ENCODE data around the gene RNF225.
"Not testable (repeated sequence)": the region's sequence is repeated elsewhere in the genome, so short reads cannot be mapped to it uniquely, and the experiment has no call there.

RNF225 gene

DNA sequence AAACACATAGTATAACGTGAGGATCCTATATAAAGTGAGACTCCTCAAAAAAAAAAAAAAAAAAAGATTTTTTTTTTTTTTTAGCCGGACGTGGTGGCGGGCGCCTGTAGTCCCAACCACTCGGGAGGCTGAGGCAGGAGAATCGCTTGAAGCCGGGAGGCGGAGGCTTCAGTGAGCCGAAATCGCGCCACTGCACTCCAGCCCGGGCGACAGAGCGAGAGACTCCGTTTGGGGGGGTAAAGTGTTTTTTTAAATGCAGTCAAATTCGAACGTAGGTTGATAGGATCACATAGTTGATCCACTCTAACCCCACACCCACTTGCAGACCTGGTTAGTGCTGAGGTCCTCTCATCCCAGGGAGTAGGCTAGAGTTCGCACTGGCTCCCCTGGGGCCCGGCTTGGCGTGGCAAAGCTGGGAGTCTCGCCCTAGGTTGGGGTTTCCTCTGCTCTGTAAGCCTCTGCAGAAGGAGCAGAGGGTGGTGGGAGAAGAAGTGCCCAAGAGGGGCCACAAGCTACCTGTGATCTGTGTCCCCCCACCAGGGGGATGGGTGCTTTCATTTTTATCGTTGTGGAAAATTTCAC, 6.5 kb downstream of the RNF225 start:
- peaks cover 6% of the 10 kb centered on the region for H3K36me3 Mint-ChIP-seq (ENCODE audit: low read depth)
- H3K27ac Mint-ChIP-seq: peak overlapping the region; percentile 80

GRCh38 chr19:58403920-58404478, 8.5 kb downstream of the RNF225 start:
- not testable (repeated sequence) for H3K9me3 Mint-ChIP-seq, H3K27ac Mint-ChIP-seq, H3K4me3 Mint-ChIP-seq
- H3K36me3 Mint-ChIP-seq (ENCODE audit: low read depth): peaks cover 19% of the 10 kb centered on the region
- intact Hi-C loops (cut with micrococcal nuclease): loop anchor here (10.0 kb wide), 1 partner anchor 59 kb away; no protein-coding TSS in a partner anchor
- H3K27me3 Mint-ChIP-seq: peaks cover 11% of the 10 kb centered on the region
- peaks cover 41% of the 10 kb centered on the region for H3K4me1 Mint-ChIP-seq (ENCODE audit: low read depth)

More for the DNA sequence above, 6.5 kb downstream of the RNF225 start:
- Mint-ChIP-seq H3K9me3 (no peaks in the 10 kb centered on the region), H3K27me3 (peaks cover 26% of the 10 kb centered on the region), H3K4me1 (ENCODE audit: low read depth) (peaks cover 33% of the 10 kb centered on the region), H3K4me3 (peak overlapping the region; percentile 85)
- intact Hi-C loops (cut with micrococcal nuclease): loop anchor here (1.0 to 10.0 kb wide), 3 partner anchors 39 to 97 kb away; partner anchors contain the start of gene ZNF497

- Mint-ChIP-seq H3K4me3 (peak overlapping the region; percentile 96), H3K9me3 (no peaks in the 10 kb centered on the region), H3K4me1 (ENCODE audit: low read depth) (peaks cover 40% of the 10 kb centered on the region), H3K27me3 (no peaks in the 10 kb centered on the region), H3K27ac (peak overlapping the region; percentile 88), H3K36me3 (ENCODE audit: low read depth) (peaks cover 17% of the 10 kb centered on the region)
- intact Hi-C loops (cut with micrococcal nuclease): loop anchor here (10.0 kb wide), 1 partner anchor 62 kb away; no protein-coding TSS in a partner anchor
Measured at GRCh38 chr19:58406818-58407657, 11.6 kb downstream of the RNF225 start.

GRCh38 chr19:58407658-58408151, 12.2 kb downstream of the RNF225 start:
- peak overlapping the region; percentile 96 for H3K4me3 Mint-ChIP-seq
- H3K36me3 Mint-ChIP-seq (ENCODE audit: low read depth): peaks cover 21% of the 10 kb centered on the region
- H3K9me3 Mint-ChIP-seq: no peaks in the 10 kb centered on the region
- no peaks in the 10 kb centered on the region for H3K27me3 Mint-ChIP-seq
- peak overlapping the region; percentile 88 for H3K27ac Mint-ChIP-seq
- peaks cover 40% of the 10 kb centered on the region for H3K4me1 Mint-ChIP-seq (ENCODE audit: low read depth)
- intact Hi-C loops (cut with micrococcal nuclease): loop anchor here (1.0 to 10.0 kb wide), 4 partner anchors 26 to 63 kb away; partner anchors contain the start of genes ZNF132 and ZNF837

DNA sequence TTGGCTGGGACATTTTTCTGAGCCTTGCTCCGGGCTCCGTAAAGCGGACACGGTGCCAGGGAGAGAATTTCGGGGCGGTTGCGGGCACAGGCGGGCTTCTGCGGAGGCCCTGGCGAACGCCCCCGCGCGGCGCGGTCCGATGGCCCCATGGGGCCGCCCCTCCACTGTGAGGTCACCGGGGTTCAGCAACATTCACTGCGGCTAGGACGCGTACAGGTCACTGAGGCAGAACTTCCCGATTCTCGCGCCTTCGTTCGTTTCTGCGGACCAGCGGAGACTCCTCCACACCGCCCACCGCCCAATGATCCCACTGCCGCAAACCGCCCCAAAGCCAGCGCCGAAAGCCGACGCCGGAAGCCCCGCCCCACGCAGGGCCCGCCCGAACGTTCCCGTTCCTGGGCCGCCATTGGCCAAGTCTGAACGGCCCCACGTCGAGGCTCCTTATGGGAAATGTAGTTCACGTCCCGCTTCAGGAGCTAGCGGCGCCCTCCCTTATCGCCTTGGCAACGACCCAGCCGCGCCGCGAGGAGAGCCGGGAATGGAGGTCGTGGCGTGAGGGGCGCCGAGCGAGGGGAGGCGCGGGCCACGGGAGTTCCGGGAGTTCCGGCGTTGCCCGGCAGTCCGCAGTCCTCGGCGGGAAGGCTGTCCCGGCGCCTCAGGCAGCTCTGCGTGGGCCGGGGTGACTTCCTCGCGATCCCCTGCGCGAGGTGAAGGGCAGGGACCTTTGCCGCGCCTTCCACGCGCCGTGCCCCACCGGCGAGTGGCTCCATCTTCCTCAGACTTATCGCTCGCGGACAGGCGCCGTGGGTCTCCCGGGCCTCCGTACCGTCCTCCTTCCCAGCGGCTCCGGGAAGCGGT, 12.9 kb downstream of the RNF225 start, which contains the start of gene ZNF584:
ZNF584 (plus strand) TSS at position 498 of the 858 bp plus-strand sequence. CDS start 499 bp downstream, outside the sequence.
- H3K27me3 Mint-ChIP-seq: no peaks in the 10 kb centered on the region
- peak within 1 kb of the TSS; percentile 88 for H3K27ac Mint-ChIP-seq
- no peaks in the 10 kb centered on the region for H3K9me3 Mint-ChIP-seq
- H3K4me3 Mint-ChIP-seq: peak within 1 kb of the TSS; percentile 96
- intact Hi-C loops (cut with micrococcal nuclease): loop anchor here (1.0 to 10.0 kb wide), 4 partner anchors 27 to 64 kb away; partner anchors contain the start of genes ZNF132 and ZNF837
- peaks cover 40% of the 10 kb centered on the region for H3K4me1 Mint-ChIP-seq (ENCODE audit: low read depth)
- H3K36me3 Mint-ChIP-seq (ENCODE audit: low read depth): peaks cover 28% of the 10 kb centered on the region

- H3K27ac Mint-ChIP-seq: peak overlapping the region; percentile 88
- H3K27me3 Mint-ChIP-seq: no peaks in the 10 kb centered on the region
- H3K36me3 Mint-ChIP-seq (ENCODE audit: low read depth): peaks cover 36% of the 10 kb centered on the region
- no peaks in the 10 kb centered on the region for H3K9me3 Mint-ChIP-seq
- intact Hi-C loops (cut with micrococcal nuclease): loop anchor here (10.0 kb wide), 1 partner anchor 64 kb away; no protein-coding TSS in a partner anchor
- peaks cover 35% of the 10 kb centered on the region for H3K4me1 Mint-ChIP-seq (ENCODE audit: low read depth)
- H3K4me3 Mint-ChIP-seq: peak overlapping the region; percentile 96
Measured at GRCh38 chr19:58409010-58409790, 13.7 kb downstream of the RNF225 start.

DNA sequence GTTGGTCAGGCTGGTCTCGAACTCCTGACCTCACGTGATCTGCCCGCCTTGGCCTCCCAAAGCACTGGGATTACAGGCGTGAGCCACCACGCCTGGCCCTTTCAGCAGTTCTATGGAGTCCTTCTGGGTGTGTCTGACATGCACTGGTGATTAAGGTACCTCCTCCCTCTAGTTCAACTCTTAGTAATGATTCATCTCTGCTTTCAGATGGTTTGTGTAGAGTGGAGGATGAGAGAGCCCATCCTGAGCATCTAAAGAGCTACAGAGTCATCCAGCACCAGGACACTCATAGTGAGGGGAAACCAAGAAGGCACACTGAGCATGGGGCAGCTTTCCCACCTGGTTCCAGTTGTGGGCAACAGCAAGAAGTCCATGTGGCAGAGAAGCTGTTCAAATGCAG, 21.1 kb downstream of the RNF225 start:
- no peak overlapping the region for H3K27ac Mint-ChIP-seq
- H3K36me3 Mint-ChIP-seq (ENCODE audit: low read depth): peaks cover 79% of the 10 kb centered on the region
- no peaks in the 10 kb centered on the region for H3K27me3 Mint-ChIP-seq
- peaks cover 47% of the 10 kb centered on the region for H3K9me3 Mint-ChIP-seq
- intact Hi-C loops (cut with micrococcal nuclease): no loop called here
- H3K4me3 Mint-ChIP-seq: no peak overlapping the region
- H3K4me1 Mint-ChIP-seq (ENCODE audit: low read depth): no peaks in the 10 kb centered on the region

DNA sequence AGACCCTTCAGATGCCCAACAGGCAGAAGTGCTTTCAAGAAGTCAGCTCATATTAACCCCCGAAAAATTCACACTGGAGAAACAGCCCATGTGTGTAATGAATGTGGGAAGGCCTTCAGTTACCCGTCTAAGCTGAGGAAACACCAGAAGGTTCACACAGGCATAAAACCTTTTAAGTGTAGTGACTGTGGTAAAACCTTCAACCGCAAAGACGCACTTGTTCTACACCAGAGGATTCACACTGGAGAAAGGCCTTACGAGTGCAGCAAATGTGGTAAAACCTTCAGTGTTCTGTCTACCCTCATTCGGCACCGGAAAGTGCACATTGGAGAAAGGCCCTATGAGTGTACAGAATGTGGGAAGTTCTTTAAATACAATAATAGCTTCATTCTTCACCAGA, 21.6 kb downstream of the RNF225 start:
- H3K4me1 Mint-ChIP-seq (ENCODE audit: low read depth): no peaks in the 10 kb centered on the region
- H3K9me3 Mint-ChIP-seq: peaks cover 51% of the 10 kb centered on the region
- H3K4me3 Mint-ChIP-seq: no peak overlapping the region
- no peaks in the 10 kb centered on the region for H3K27me3 Mint-ChIP-seq
- peaks cover 79% of the 10 kb centered on the region for H3K36me3 Mint-ChIP-seq (ENCODE audit: low read depth)
- H3K27ac Mint-ChIP-seq: no peak overlapping the region
- intact Hi-C loops (cut with micrococcal nuclease): no loop called here

DNA sequence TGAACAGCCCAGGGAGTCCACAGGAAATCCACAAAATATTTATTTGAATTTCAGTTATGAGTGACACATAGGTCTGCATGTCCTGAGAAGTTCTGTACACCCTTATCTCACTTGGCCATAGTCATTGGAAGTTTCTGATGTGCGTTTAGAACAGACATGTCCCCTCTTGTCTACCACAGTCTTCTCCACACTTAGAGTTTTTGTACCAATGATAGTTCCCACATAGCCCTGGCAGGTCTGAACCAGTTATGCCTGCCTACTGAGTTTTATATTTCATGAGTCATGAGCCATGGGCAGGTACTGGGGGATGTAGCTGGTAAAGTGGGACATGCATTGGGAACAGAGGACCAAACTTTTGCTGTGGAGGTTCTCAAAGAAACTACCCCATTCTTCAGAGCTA, 33.2 kb downstream of the RNF225 start:
- no peaks in the 10 kb centered on the region for H3K4me1 Mint-ChIP-seq (ENCODE audit: low read depth)
- intact Hi-C loops (cut with micrococcal nuclease): no loop called here
- H3K27me3 Mint-ChIP-seq: no peaks in the 10 kb centered on the region
- no peak overlapping the region for H3K27ac Mint-ChIP-seq
- no peak overlapping the region for H3K4me3 Mint-ChIP-seq
- H3K36me3 Mint-ChIP-seq (ENCODE audit: low read depth): peaks cover 13% of the 10 kb centered on the region
- peaks cover 94% of the 10 kb centered on the region for H3K9me3 Mint-ChIP-seq

DNA sequence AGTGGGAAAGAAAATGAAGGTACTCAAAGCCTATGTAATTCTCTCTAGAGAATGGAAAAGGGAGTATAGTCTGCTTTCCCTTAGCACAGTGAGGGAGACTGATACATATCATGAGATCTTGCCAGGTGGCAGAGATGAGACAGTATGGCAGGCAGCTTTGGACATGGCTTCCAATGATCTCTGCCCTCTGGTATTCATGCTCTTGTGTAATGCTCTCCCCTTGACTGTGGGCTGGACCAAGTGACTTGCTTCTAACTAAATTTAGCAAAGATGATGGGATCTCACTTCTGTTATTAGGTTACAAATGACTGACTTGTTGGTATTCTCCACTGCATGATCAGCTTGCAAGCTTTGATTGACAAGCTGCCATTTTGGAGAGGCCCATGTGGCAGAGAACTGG, 34.3 kb downstream of the RNF225 start:
- peaks cover 95% of the 10 kb centered on the region for H3K9me3 Mint-ChIP-seq

DNA sequence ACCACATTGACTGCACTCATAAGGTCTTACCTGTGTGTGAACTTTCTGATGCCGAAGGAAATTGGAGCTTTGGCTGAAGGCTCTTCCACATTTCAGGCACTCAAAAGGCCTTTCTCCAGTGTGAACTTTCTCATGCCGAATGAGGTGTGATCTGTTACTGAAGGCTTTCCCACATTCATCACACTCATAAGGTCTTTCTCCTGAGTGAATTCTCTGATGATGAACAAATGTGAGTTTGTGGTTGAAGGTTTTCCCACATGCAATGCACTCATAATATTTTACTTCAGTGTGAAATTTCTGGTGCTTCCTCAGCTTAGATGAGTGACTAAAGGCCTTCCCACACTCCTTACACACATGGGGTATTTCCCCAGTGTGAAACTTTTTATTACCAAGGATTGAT, 38.8 kb downstream of the RNF225 start:
- intact Hi-C loops (cut with micrococcal nuclease): no loop called here
- Mint-ChIP-seq H3K9me3 (peaks cover 96% of the 10 kb centered on the region), H3K36me3 (ENCODE audit: low read depth) (peaks cover 69% of the 10 kb centered on the region), H3K4me3 (no peak overlapping the region), H3K27ac (no peak overlapping the region), H3K27me3 (peaks cover 2% of the 10 kb centered on the region), H3K4me1 (ENCODE audit: low read depth) (peaks cover 5% of the 10 kb centered on the region)

More for the DNA sequence above, 34.3 kb downstream of the RNF225 start:
- Mint-ChIP-seq H3K27ac (no peak overlapping the region), H3K4me3 (no peak overlapping the region), H3K4me1 (ENCODE audit: low read depth) (no peaks in the 10 kb centered on the region), H3K36me3 (ENCODE audit: low read depth) (peaks cover 24% of the 10 kb centered on the region), H3K27me3 (no peaks in the 10 kb centered on the region)
- intact Hi-C loops (cut with micrococcal nuclease): no loop called here

All from dendritic cell treated with granulocyte-macrophage colony-stimulating factor and Interleukin-4, amounts not matched to agents 40 ng/mL and 50 ng/mL, for 4 days (primary cell).